GM19438 (cell line): ENCODE measurements around the gene ZBED2.
"Not testable (repeated sequence)": the region's sequence is repeated elsewhere in the genome, so short reads cannot be mapped to it uniquely, and the experiment has no call there.

ENCODE experiments used
- ATAC-seq: cut with Tn5 transposase; IDR thresholded peaks from one replicate; pipeline ENCODE4 v1.9.1; 2021; ENCODE audit warnings: low read depth; ENCODE audit not compliant: unreplicated experiment

The ZBED2 gene

GRCh38 chr3:111577798-111578685 lies 17.1 kb downstream of the ZBED2 start:
- ATAC-seq: peak; percentile 90

DNA sequence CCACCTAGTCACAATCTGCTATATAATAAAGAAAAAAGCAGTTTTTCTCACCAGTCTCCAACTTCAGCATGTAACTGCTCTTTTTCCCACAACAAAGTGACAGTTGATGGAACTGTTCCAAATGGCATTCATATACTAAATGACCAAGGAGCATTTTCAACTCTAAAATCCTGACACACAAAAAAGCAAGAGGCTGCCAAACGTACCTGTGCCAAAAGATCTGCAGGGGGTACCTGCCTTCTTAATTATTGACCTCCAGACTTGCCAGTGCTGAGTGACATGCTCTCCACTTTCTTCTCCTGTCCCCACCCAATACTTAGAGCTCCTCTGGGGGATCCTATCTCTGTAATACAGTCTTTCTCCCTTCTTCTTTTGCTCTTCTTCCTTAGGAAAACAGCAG lies 18.0 kb downstream of the ZBED2 start:
- ATAC-seq: no peak

- no peak for ATAC-seq
Observed at GRCh38 chr3:111571907-111572460, 23.2 kb downstream of the ZBED2 start.

- ATAC-seq: no peak
Observed at GRCh38 chr3:111571282-111571681, 23.9 kb downstream of the ZBED2 start.

DNA sequence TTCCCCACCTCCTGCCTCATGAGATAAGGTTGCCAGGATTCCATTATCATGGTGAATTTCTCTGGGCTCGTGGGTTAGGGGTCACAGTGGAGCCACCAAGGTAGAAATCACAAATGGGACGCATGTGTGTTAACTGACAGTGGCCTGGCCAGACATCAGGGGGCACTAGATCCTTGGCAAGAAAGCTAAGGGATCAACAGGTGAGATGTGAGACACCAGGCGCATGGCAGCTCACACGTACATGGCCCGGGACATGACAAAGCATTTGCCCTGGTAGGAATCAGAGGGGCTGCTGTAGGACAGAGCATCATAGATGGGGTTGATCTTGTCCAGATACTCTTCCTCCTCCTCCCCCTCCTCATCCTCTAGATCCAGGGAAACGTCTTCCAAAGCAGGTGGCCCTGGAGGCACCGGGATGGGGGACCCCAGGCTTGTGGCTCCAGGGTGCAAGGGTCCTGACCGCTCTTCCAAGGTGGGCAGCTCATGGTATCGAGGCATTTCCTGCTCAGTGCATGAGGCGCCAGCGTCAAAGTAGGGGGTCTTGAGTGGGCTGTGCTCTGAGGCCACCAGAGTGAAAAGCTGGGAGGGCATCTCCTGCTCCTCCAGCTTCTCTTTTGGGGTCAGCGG lies 24.6 kb downstream of the ZBED2 start:
- no peak for ATAC-seq

- ATAC-seq: no peak
Observed at GRCh38 chr3:111568911-111569310, 26.2 kb downstream of the ZBED2 start.

DNA sequence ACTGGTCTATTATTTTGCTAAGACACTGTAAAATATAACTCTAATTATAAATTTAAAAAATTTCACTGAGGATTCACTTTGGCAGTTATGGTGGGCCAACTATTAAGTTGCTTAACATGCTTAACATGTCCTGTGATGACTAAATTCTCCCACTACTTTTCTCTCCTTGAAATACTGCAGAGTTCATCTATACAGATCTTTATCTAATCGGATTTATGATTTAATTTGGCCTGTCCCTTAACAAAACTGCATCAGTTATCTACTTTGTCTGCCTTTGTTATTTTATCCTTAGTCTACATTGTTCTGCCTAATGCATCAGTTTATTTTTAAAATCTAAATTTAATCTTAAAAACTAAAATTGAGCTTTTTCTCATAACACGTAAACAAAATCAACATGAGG lies 26.8 kb downstream of the ZBED2 start:
- ATAC-seq: no peak

- ATAC-seq: no peak
Observed at GRCh38 chr3:111566844-111567243, 28.3 kb downstream of the ZBED2 start.

DNA sequence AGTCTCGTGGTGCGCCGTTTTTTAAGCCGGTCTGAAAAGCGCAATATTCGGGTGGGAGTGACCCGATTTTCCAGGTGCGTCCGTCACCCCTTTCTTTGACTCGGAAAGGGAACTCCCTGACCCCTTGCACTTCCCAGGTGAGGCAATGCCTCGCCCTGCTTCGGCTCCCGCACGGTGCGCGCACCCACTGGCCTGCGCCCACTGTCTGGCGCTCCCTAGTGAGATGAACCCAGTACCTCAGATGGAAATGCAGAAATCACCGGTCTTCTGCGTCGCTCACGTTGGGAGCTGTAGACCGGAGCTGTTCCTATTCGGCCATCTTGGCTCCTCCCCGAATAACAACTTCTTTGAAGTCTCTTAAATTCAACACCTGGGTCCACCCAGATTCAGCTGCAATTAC lies 33.2 kb downstream of the ZBED2 start:
- not testable (repeated sequence) for ATAC-seq

GRCh38 chr3:111548756-111549155 lies 46.4 kb downstream of the ZBED2 start:
- no peak for ATAC-seq

DNA sequence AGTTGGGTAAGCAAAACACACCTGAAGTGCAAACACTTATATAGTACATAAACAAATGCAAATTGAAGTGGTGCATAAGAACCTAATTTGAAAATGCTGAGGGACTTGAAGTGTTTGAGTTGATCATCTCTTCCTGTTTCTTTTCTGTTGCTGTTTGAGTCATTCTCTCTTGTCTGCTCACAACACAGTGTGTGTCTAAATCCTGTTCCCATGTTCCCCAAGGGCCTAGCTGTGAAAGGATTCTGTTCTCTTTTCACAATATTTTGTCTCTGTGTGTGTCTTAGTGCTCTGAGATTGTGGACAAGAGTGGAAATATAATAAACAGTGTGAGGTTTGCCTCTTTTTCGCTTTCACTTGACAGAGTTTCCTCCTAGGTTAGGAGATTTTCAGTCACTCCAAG lies 47.1 kb downstream of the ZBED2 start:
- ATAC-seq: peak; percentile 58

DNA sequence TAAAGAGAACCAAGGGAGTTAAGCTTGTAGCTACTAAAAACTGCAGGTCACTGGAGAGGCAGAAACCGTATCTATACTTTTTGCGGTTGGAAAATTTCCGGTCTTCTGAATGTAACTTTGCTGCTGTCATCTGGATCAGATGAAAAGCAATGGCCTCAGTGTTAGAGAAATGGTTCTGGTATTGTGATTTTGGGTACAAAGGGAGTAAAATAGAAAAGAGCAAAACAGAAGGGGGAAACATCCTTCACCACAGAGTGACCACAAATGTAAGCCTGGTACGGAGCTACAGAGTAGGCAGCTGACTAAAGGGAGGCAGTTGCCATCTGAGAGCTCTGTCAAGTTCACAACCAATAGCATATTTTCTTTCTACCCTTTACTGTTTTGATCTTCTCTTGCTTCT lies 47.5 kb downstream of the ZBED2 start:
- peak; percentile 76 for ATAC-seq

- ATAC-seq: no peak
Observed at GRCh38 chr3:111545349-111545748, 49.8 kb downstream of the ZBED2 start.
